K562 (cell line): ENCODE data around the gene PLCB3. TPM values are rescaled to one million over a fixed set of nuclear protein-coding genes. Genes with fewer than 3 reads are reported as not detected.

Experiments
- CBX1 ChIP-seq: sonication (generic); IDR thresholded peaks from 2 replicates; pipeline ENCODE4 v1.6.1; 2016; ENCODE audit warnings: antibody characterized with exemption, low read depth, mild to moderate bottlenecking
- CTBP1 ChIP-seq: fragments of 450-650 bp; IDR thresholded peaks from 2 replicates; pipeline ENCODE4 v1.6.1; 2016; ENCODE audit warnings: borderline replicate concordance
- E2F3 ChIP-seq: fragments of 250-450 bp; sonication (Bioruptor Pico); IDR thresholded peaks from 2 replicates; pipeline ENCODE4 v1.4.0; 2020; ENCODE audit warnings: mild to moderate bottlenecking
- GABPA ChIP-seq: fragments of 200-800 bp; sonication (Bioruptor generic); conservative IDR thresholded peaks from 2 replicates; pipeline ENCODE4 v1.6.1; 2016; ENCODE audit warnings: low read depth, missing genetic modification characterization, missing compliant biosample characterization
- GABPB1 ChIP-seq: sonication (generic); formaldehyde crosslinking; IDR thresholded peaks from 2 replicates; pipeline ENCODE4 v1.8.0; 2022; ENCODE audit warnings: mild to moderate bottlenecking, missing genetic modification reagents
- KLF13 ChIP-seq: fragments of 450-650 bp; IDR thresholded peaks from 2 replicates; pipeline ENCODE4 v1.6.1; 2016; ENCODE audit warnings: missing genetic modification characterization, low read depth, mild to moderate bottlenecking, missing compliant biosample characterization, moderate library complexity, borderline replicate concordance
- NFATC3 ChIP-seq: fragments of 450-650 bp; IDR thresholded peaks from 2 replicates; pipeline ENCODE4 v1.6.1; 2017; ENCODE audit warnings: mild to moderate bottlenecking
- NR1H2 ChIP-seq: sonication (generic); formaldehyde crosslinking; IDR thresholded peaks from 2 replicates; pipeline ENCODE4 v1.4.0; 2020; ENCODE audit warnings: mild to moderate bottlenecking, missing genetic modification reagents
- NR2F6 ChIP-seq: fragments of 450-650 bp; formaldehyde crosslinking; IDR thresholded peaks from 2 replicates; pipeline ENCODE4 v1.4.0; 2020; ENCODE audit warnings: mild to moderate bottlenecking
- PHF8 ChIP-seq: fragments of 200-600 bp; sonication (generic); IDR thresholded peaks from 2 replicates; pipeline ENCODE4 v1.6.1; 2012; ENCODE audit warnings: mixed run types, mild to moderate bottlenecking, inconsistent platforms, low read length, moderate library complexity, borderline replicate concordance
- SMARCA4 ChIP-seq: fragments of 450-650 bp; IDR thresholded peaks from 2 replicates; pipeline ENCODE4 v1.6.1; 2016
- SRF ChIP-seq, 2 experiments: fragments of 250-450, 450-650 bp in 1 of 2; sonication (Bioruptor Pico) in 1 of 2; sonication (generic) in 1 of 2; formaldehyde crosslinking; IDR thresholded peaks; 2 replicates each; pipeline versions ENCODE4 v1.5.0 to v1.5.1; 2020 to 2022; ENCODE audit warnings: mild to moderate bottlenecking in 1 of 2, missing genetic modification reagents in 1 of 2
- TBP ChIP-seq: optimal IDR thresholded peaks from 2 replicates; pipeline ENCODE3; 2011; ENCODE audit warnings: low read depth, low read length, improper control_type of control experiment
- TFAP4 ChIP-seq: sonication (generic); formaldehyde crosslinking; IDR thresholded peaks from 2 replicates; pipeline ENCODE4 v1.8.0; 2022; ENCODE audit warnings: missing genetic modification reagents, mild to moderate bottlenecking, moderate library complexity, borderline replicate concordance
- ZNF165 ChIP-seq: fragments of 250-450 bp; sonication (Bioruptor Pico); IDR thresholded peaks from 2 replicates; pipeline ENCODE4 v1.4.0; 2020; ENCODE audit warnings: borderline replicate concordance
- ZNF57 ChIP-seq: fragments of 450-650 bp; formaldehyde crosslinking; IDR thresholded peaks from 2 replicates; pipeline ENCODE4 v1.4.0; 2020; ENCODE audit warnings: mild to moderate bottlenecking, moderate library complexity
- ZNF695 ChIP-seq: fragments of 450-650 bp; formaldehyde crosslinking; IDR thresholded peaks from 2 replicates; pipeline ENCODE4 v1.4.0; 2020; ENCODE audit warnings: mild to moderate bottlenecking, moderate library complexity
- ZNF830 ChIP-seq: fragments of 250-450 bp; sonication (Bioruptor Pico); IDR thresholded peaks from 2 replicates; pipeline ENCODE4 v1.5.0; 2021; ENCODE audit warnings: mild to moderate bottlenecking
- polyA plus RNA-seq, 8 experiments: library from polyadenylated mRNA; depleted of rRNA in 4 of 8; stranded (reverse) in 5 of 8; unstranded in 3 of 8; fragments of >200 nt; fragmentation: Nextera tagmentation in 2 of 8; fragmentation: Illumina TruSeq in 1 of 8; extraction: Ambion mirVana in 2 of 8; extraction: Trizol in 1 of 8; gene quantifications; 2 replicates each; pipeline versions ENCODE4 v1.2.1 to v1.2.3, GENCODE V29; 2011 to 2014; ENCODE audit warnings: inconsistent platforms in 1 of 8, missing spikeins in 1 of 8
- total RNA-seq, 7 experiments: library from RNA; depleted of rRNA in 6 of 7; stranded (reverse); fragments of >200 nt in 6 of 7; fragmentation: Illumina TruSeq in 2 of 7; extraction: Trizol in 2 of 7; gene quantifications; 2 replicates each; pipeline versions ENCODE4 v1.2.1 to v1.2.3, GENCODE V29; 2011 to 2021; ENCODE audit warnings: low replicate concordance in 1 of 7
- TF ChIP-seq, protein P1 (sequence below): fragments of 450-650 bp; IDR thresholded peaks from 2 replicates; pipeline ENCODE4 v1.6.1; 2016; ENCODE audit warnings: low read depth

PLCB3 gene
- total and polyA plus RNA-seq, 9 of the 15 experiments (the other 6 are each of a cell fraction or from before 2014, with no cell fraction given) = 0.31 to 44.8 (median 14.6) TPM

DNA sequence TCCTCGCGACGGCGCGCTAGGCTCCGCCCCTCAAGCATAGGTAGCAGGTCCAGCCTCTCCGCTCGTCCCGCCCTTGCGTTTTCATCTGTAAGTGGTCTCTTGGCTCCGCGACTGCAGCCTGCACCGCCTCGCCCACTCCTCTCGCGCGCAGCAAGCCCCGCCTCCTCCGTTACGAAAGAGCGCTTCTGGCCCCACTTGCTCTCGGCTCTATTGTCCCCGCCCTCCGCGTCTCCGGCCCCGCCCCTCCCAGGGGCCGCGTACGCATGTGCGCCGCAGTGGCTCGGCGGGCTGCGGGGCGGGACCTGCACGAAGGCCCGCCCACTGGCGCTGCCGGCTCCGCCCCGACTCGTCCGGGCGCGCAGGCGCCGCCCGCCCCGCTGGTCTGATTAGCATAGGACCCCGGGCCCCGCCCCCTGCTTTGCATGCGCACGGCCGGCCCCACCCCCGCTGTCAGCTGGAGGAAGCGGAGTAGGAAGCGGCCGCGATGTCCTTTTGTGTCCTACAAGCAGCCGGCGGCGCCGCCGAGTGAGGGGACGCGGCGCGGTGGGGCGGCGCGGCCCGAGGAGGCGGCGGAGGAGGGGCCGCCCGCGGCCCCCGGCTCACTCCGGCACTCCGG, 53.9 kb downstream of the PLCB3 start, which contains the start of gene ESRRA (continued):
- TF ChIP-seq TFAP4 (CRISPR knock-in tag) = peak; percentile 95
- TF ChIP-seq NR1H2 (CRISPR knock-in tag) = no peak
- no peak for TF ChIP-seq KLF13 (tag)
- no peak for TF ChIP-seq NR2F6
- TF ChIP-seq ZNF57 (CRISPR knock-in tag) = no peak
- peak in 1 of 2 experiments; percentile 33; a peak in 1 of 4 replicates for TF ChIP-seq SRF (CRISPR knock-in tag; IDR thresholded peaks at IDR 0.05)
- TF ChIP-seq SMARCA4 = no peak
- TF ChIP-seq PHF8 = peak; percentile 23; the same call in 1 of the 2 replicates
- TF ChIP-seq ZNF165 (CRISPR knock-in tag) = no peak
- no peak for TF ChIP-seq ZNF830 (CRISPR knock-in tag)
- TF ChIP-seq GABPB1 (CRISPR knock-in tag) = no peak
- TF ChIP-seq NFATC3 = no peak
- TF ChIP-seq, protein P1, sequence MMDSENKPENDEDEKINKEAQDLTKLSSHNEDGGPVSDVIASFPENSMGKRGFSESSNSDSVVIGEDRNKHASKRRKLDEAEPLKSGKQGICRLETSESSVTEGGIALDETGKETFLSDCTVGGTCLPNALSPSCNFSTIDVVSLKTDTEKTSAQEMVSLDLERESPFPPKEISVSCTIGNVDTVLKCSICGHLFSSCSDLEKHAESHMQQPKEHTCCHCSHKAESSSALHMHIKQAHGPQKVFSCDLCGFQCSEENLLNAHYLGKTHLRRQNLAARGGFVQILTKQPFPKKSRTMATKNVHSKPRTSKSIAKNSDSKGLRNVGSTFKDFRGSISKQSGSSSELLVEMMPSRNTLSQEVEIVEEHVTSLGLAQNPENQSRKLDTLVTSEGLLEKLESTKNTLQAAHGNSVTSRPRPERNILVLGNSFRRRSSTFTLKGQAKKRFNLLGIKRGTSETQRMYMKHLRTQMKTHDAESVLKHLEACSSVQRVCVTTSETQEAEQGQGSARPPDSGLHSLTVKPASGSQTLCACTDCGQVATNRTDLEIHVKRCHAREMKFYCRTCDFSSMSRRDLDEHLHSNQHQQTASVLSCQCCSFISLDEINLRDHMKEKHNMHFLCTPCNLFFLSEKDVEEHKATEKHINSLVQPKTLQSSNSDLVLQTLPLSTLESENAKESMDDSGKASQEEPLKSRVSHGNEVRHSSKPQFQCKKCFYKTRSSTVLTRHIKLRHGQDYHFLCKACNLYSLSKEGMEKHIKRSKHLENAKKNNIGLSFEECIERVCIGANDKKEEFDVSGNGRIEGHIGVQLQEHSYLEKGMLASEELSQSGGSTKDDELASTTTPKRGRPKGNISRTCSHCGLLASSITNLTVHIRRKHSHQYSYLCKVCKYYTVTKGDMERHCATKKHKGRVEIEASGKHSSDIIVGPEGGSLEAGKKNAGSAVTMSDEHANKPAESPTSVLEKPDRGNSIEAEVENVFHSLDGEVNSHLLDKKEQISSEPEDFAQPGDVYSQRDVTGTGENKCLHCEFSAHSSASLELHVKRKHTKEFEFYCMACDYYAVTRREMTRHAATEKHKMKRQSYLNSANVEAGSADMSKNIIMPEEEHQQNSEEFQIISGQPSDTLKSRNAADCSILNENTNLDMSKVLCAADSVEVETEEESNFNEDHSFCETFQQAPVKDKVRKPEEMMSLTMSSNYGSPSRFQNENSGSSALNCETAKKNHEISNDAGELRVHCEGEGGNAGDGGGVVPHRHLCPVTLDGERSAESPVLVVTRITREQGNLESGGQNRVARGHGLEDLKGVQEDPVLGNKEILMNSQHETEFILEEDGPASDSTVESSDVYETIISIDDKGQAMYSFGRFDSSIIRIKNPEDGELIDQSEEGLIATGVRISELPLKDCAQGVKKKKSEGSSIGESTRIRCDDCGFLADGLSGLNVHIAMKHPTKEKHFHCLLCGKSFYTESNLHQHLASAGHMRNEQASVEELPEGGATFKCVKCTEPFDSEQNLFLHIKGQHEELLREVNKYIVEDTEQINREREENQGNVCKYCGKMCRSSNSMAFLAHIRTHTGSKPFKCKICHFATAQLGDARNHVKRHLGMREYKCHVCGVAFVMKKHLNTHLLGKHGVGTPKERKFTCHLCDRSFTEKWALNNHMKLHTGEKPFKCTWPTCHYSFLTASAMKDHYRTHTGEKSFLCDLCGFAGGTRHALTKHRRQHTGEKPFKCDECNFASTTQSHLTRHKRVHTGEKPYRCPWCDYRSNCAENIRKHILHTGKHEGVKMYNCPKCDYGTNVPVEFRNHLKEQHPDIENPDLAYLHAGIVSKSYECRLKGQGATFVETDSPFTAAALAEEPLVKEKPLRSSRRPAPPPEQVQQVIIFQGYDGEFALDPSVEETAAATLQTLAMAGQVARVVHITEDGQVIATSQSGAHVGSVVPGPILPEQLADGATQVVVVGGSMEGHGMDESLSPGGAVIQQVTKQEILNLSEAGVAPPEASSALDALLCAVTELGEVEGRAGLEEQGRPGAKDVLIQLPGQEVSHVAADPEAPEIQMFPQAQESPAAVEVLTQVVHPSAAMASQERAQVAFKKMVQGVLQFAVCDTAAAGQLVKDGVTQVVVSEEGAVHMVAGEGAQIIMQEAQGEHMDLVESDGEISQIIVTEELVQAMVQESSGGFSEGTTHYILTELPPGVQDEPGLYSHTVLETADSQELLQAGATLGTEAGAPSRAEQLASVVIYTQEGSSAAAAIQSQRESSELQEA = no peak
- no peak for TF ChIP-seq E2F3 (CRISPR knock-in tag)
- peak; percentile 41 for TF ChIP-seq TBP
- no peak for TF ChIP-seq CBX1
- no peak for TF ChIP-seq ZNF695
- TF ChIP-seq GABPA (tag) = peak; percentile 46
- peak; percentile 24 for TF ChIP-seq CTBP1
